Measurements from ENCODE around the gene PPP1R9A.

The PPP1R9A gene

GRCh38 chr7:94882891-94883290 is 24.5 kb upstream of the PPP1R9A start:
- TF ChIP-seq EZH2 (IDR thresholded peaks at IDR 0.05; ENCODE audit: borderline replicate concordance, low read depth, low read length, severe bottlenecking) (no peak), CTCF (IDR thresholded peaks at IDR 0.05; ENCODE audit: borderline replicate concordance, extremely low read depth, low read length, poor library complexity, severe bottlenecking) (no peak)
- no peak overlapping the region for H3K9ac ChIP-seq (ENCODE audit: low read depth, low read length)
- no peaks in the 10 kb centered on the region for H3K27me3 ChIP-seq (ENCODE audit: insufficient read depth, low read length, poor library complexity)
- ATAC-seq (ENCODE audit: insufficient read depth, low read depth): no peak
- H3K4me2 ChIP-seq (ENCODE audit: insufficient read depth, low read length): no peak overlapping the region
- H3K4me3 ChIP-seq (ENCODE audit: low read depth in 1 of 2, low read length in 2 of 2): no peak overlapping the region
- no peak overlapping the region for H3K27ac ChIP-seq (ENCODE audit: low read length)
- no peaks in the 10 kb centered on the region for H3K36me3 ChIP-seq (ENCODE audit: insufficient read depth, low read length)
- H3K79me2 ChIP-seq (ENCODE audit: insufficient read depth, low read length): no peaks in the 10 kb centered on the region
- H3K4me1 ChIP-seq (ENCODE audit: insufficient read depth, low read length): no peaks in the 10 kb centered on the region
- no peaks in the 10 kb centered on the region for H4K20me1 ChIP-seq (ENCODE audit: insufficient read depth, low read length)
- H3K9me3 ChIP-seq (ENCODE audit: insufficient read depth, low read length, severe bottlenecking): peaks cover under 1% of the 10 kb centered on the region
- H2AFZ ChIP-seq (ENCODE audit: low read depth, low read length): no peak overlapping the region
- DNase-seq: no peak

GRCh38 chr7:94883616-94884015 is 23.8 kb upstream of the PPP1R9A start:
- no peak overlapping the region for H3K4me2 ChIP-seq (ENCODE audit: insufficient read depth, low read length)
- no peaks in the 10 kb centered on the region for H3K9me3 ChIP-seq (ENCODE audit: insufficient read depth, low read length, severe bottlenecking)
- TF ChIP-seq CTCF (IDR thresholded peaks at IDR 0.05; ENCODE audit: borderline replicate concordance, extremely low read depth, low read length, poor library complexity, severe bottlenecking) (no peak), EZH2 (IDR thresholded peaks at IDR 0.05; ENCODE audit: borderline replicate concordance, low read depth, low read length, severe bottlenecking) (no peak)
- ATAC-seq (ENCODE audit: insufficient read depth, low read depth) (no peak), DNase-seq (no peak)
- H3K4me1 ChIP-seq (ENCODE audit: insufficient read depth, low read length): no peaks in the 10 kb centered on the region
- H4K20me1 ChIP-seq (ENCODE audit: insufficient read depth, low read length): no peaks in the 10 kb centered on the region
- no peaks in the 10 kb centered on the region for H3K36me3 ChIP-seq (ENCODE audit: insufficient read depth, low read length)
- H2AFZ ChIP-seq (ENCODE audit: low read depth, low read length): no peak overlapping the region
- H3K9ac ChIP-seq (ENCODE audit: low read depth, low read length): no peak overlapping the region
- no peak overlapping the region for H3K4me3 ChIP-seq (ENCODE audit: low read depth in 1 of 2, low read length in 2 of 2)
- no peaks in the 10 kb centered on the region for H3K27me3 ChIP-seq (ENCODE audit: insufficient read depth, low read length, poor library complexity)
- H3K27ac ChIP-seq (ENCODE audit: low read length): no peak overlapping the region
- no peaks in the 10 kb centered on the region for H3K79me2 ChIP-seq (ENCODE audit: insufficient read depth, low read length)

GRCh38 chr7:94888551-94888950 is 18.8 kb upstream of the PPP1R9A start:
- Histone ChIP-seq H3K79me2 (ENCODE audit: insufficient read depth, low read length) (no peaks in the 10 kb centered on the region), H3K27me3 (ENCODE audit: insufficient read depth, low read length, poor library complexity) (no peaks in the 10 kb centered on the region), H3K4me2 (ENCODE audit: insufficient read depth, low read length) (no peak overlapping the region), H3K9ac (ENCODE audit: low read depth, low read length) (no peak overlapping the region), H3K27ac (ENCODE audit: low read length) (no peak overlapping the region), H2AFZ (ENCODE audit: low read depth, low read length) (no peak overlapping the region), H3K9me3 (ENCODE audit: insufficient read depth, low read length, severe bottlenecking) (no peaks in the 10 kb centered on the region), H3K36me3 (ENCODE audit: insufficient read depth, low read length) (no peaks in the 10 kb centered on the region), H3K4me1 (ENCODE audit: insufficient read depth, low read length) (no peaks in the 10 kb centered on the region), H4K20me1 (ENCODE audit: insufficient read depth, low read length) (no peaks in the 10 kb centered on the region), H3K4me3 (ENCODE audit: low read depth in 1 of 2, low read length in 2 of 2) (no peak overlapping the region)
- no peak for TF ChIP-seq EZH2 (IDR thresholded peaks at IDR 0.05; ENCODE audit: borderline replicate concordance, low read depth, low read length, severe bottlenecking)
- ATAC-seq (ENCODE audit: insufficient read depth, low read depth): no peak
- DNase-seq: no peak

GRCh38 chr7:94888995-94889523 is 18.3 kb upstream of the PPP1R9A start:
- no peak overlapping the region for H3K9ac ChIP-seq (ENCODE audit: low read depth, low read length)
- H3K4me2 ChIP-seq (ENCODE audit: insufficient read depth, low read length): no peak overlapping the region
- no peaks in the 10 kb centered on the region for H3K27me3 ChIP-seq (ENCODE audit: insufficient read depth, low read length, poor library complexity)
- H2AFZ ChIP-seq (ENCODE audit: low read depth, low read length): no peak overlapping the region
- no peak overlapping the region for H3K27ac ChIP-seq (ENCODE audit: low read length)
- no peaks in the 10 kb centered on the region for H3K36me3 ChIP-seq (ENCODE audit: insufficient read depth, low read length)
- no peaks in the 10 kb centered on the region for H3K4me1 ChIP-seq (ENCODE audit: insufficient read depth, low read length)
- DNase-seq (no peak), ATAC-seq (ENCODE audit: insufficient read depth, low read depth) (no peak)
- no peaks in the 10 kb centered on the region for H4K20me1 ChIP-seq (ENCODE audit: insufficient read depth, low read length)
- no peaks in the 10 kb centered on the region for H3K79me2 ChIP-seq (ENCODE audit: insufficient read depth, low read length)
- no peak for TF ChIP-seq CTCF (IDR thresholded peaks at IDR 0.05; ENCODE audit: borderline replicate concordance, extremely low read depth, low read length, poor library complexity, severe bottlenecking)
- TF ChIP-seq EZH2 (IDR thresholded peaks at IDR 0.05; ENCODE audit: borderline replicate concordance, low read depth, low read length, severe bottlenecking): no peak
- H3K4me3 ChIP-seq (ENCODE audit: low read depth in 1 of 2, low read length in 2 of 2): no peak overlapping the region
- no peaks in the 10 kb centered on the region for H3K9me3 ChIP-seq (ENCODE audit: insufficient read depth, low read length, severe bottlenecking)
